K562 (cell line): ENCODE data around the gene SCARF2. TPM values are rescaled to one million over a fixed set of nuclear protein-coding genes. Genes with fewer than 3 reads are reported as not detected.
A peak's percentile ranks its signal among the peaks of the same experiment; 100 is the strongest.

ENCODE experiments used
- ATF3 ChIP-seq, 2 experiments: fragments of 450-650 bp in 1 of 2; sonication (generic) in 1 of 2; formaldehyde crosslinking in 1 of 2; IDR thresholded peaks in 1 of 2; conservative IDR thresholded peaks in 1 of 2; 2 replicates each; pipeline versions ENCODE4 v1.6.1 to v1.8.1; 2016 to 2023; ENCODE audit warnings: mild to moderate bottlenecking in 2 of 2, moderate library complexity in 2 of 2, inconsistent platforms in 1 of 2, missing genetic modification reagents in 1 of 2
- CBX3 ChIP-seq, 2 experiments: IDR thresholded peaks; 1 replicate in 1 of 2; 2 replicates in 1 of 2; pipeline ENCODE4 v1.6.1; 2012; ENCODE audit warnings: inconsistent platforms in 2 of 2, low read length in 2 of 2, borderline replicate concordance in 1 of 2, control low read depth in 1 of 2
- CEBPG ChIP-seq, 3 experiments: fragments of 200-800 bp in 1 of 3; sonication (Bioruptor generic) in 1 of 3; sonication (generic) in 1 of 3; formaldehyde crosslinking in 1 of 3; IDR thresholded peaks in 2 of 3; conservative IDR thresholded peaks in 1 of 3; 2 replicates each; pipeline versions ENCODE4 v1.6.1 to v1.8.0; 2016 to 2022; ENCODE audit warnings: missing compliant biosample characterization in 2 of 3, missing genetic modification characterization in 2 of 3, mild to moderate bottlenecking in 1 of 3, missing genetic modification reagents in 1 of 3
- FOXP1 ChIP-seq: sonication (generic); formaldehyde crosslinking; IDR thresholded peaks from 2 replicates; pipeline ENCODE4 v1.8.0; 2022; ENCODE audit warnings: mild to moderate bottlenecking, missing genetic modification reagents
- HSF4 ChIP-seq: fragments of 250-450 bp; sonication (Bioruptor Pico); IDR thresholded peaks from 2 replicates; pipeline ENCODE4 v2.1.2; 2022; ENCODE audit warnings: mild to moderate bottlenecking, moderate library complexity, borderline replicate concordance
- JUN ChIP-seq, 2 experiments: sonication (generic) in 1 of 2; formaldehyde crosslinking in 1 of 2; IDR thresholded peaks; 2 replicates each; pipeline versions ENCODE4 v1.6.1 to v1.8.0; 2012 to 2022; ENCODE audit warnings: borderline replicate concordance in 2 of 2, mild to moderate bottlenecking in 2 of 2, improper control_type of control experiment in 1 of 2, low read depth in 1 of 2, low read length in 1 of 2, missing genetic modification reagents in 1 of 2
- MXD1 ChIP-seq: fragments of 250-450 bp; sonication (Bioruptor Pico); IDR thresholded peaks from 2 replicates; pipeline ENCODE4 v1.8.0; 2021; ENCODE audit warnings: borderline replicate concordance, mild to moderate bottlenecking, moderate library complexity; ENCODE audit not compliant: poor library complexity, severe bottlenecking
- MYNN ChIP-seq, 2 experiments: sonication (generic); formaldehyde crosslinking in 1 of 2; IDR thresholded peaks; 2 replicates each; pipeline versions ENCODE4 v1.5.0 to v1.6.1; 2016 to 2020; ENCODE audit warnings: antibody characterized with exemption in 1 of 2, missing genetic modification reagents in 1 of 2
- POLR2AphosphoS2 ChIP-seq: IDR thresholded peaks from 2 replicates; pipeline ENCODE4 v1.6.1; 2012; ENCODE audit warnings: low read length, improper control_type of control experiment
- RBFOX2 ChIP-seq: fragments of 200-400 bp; formaldehyde crosslinking; IDR thresholded peaks from 2 replicates; pipeline ENCODE4 v1.6.1; 2017; ENCODE audit warnings: low read depth, mild to moderate bottlenecking, low read length, moderate library complexity
- TEAD4 ChIP-seq, 2 experiments: sonication (generic) in 1 of 2; formaldehyde crosslinking in 1 of 2; IDR thresholded peaks; 2 replicates each; pipeline versions ENCODE4 v1.6.1 to v1.8.0; 2012 to 2022; ENCODE audit warnings: borderline replicate concordance in 1 of 2, inconsistent platforms in 1 of 2, low read length in 1 of 2, mild to moderate bottlenecking in 1 of 2, missing genetic modification reagents in 1 of 2
- THAP12 ChIP-seq: fragments of 250-450 bp; sonication (Bioruptor Pico); IDR thresholded peaks from 2 replicates; pipeline ENCODE4 v1.9.0; 2021; ENCODE audit warnings: mild to moderate bottlenecking, inconsistent platforms
- ZNF561 ChIP-seq: fragments of 450-650 bp; formaldehyde crosslinking; conservative IDR thresholded peaks from 2 replicates; pipeline ENCODE4 v1.4.0; 2020; ENCODE audit warnings: mild to moderate bottlenecking, moderate library complexity
- ZNF639 ChIP-seq, 2 experiments: fragments of 200-800 bp in 1 of 2; sonication (Bioruptor generic) in 1 of 2; sonication (generic) in 1 of 2; formaldehyde crosslinking in 1 of 2; IDR thresholded peaks in 1 of 2; conservative IDR thresholded peaks in 1 of 2; 2 replicates each; pipeline versions ENCODE4 v1.5.0 to v1.6.1; 2016 to 2020; ENCODE audit warnings: missing compliant biosample characterization in 1 of 2, missing genetic modification characterization in 1 of 2, missing genetic modification reagents in 1 of 2
- polyA plus RNA-seq, 8 experiments: library from polyadenylated mRNA; depleted of rRNA in 4 of 8; stranded (reverse) in 5 of 8; unstranded in 3 of 8; fragments of >200 nt; fragmentation: Nextera tagmentation in 2 of 8; fragmentation: Illumina TruSeq in 1 of 8; extraction: Ambion mirVana in 2 of 8; extraction: Trizol in 1 of 8; gene quantifications; 2 replicates each; pipeline versions ENCODE4 v1.2.1 to v1.2.3, GENCODE V29; 2011 to 2014; ENCODE audit warnings: inconsistent platforms in 1 of 8, missing spikeins in 1 of 8
- total RNA-seq, 7 experiments: library from RNA; depleted of rRNA in 6 of 7; stranded (reverse); fragments of >200 nt in 6 of 7; fragmentation: Illumina TruSeq in 2 of 7; extraction: Trizol in 2 of 7; gene quantifications; 2 replicates each; pipeline versions ENCODE4 v1.2.1 to v1.2.3, GENCODE V29; 2011 to 2021; ENCODE audit warnings: low replicate concordance in 1 of 7

Gene SCARF2
- total and polyA plus RNA-seq, 9 of the 15 experiments (the other 6 are each of a cell fraction or from before 2014, with no cell fraction given), result 0.06 to 0.32 (median 0.21) TPM; not detected in 5

DNA sequence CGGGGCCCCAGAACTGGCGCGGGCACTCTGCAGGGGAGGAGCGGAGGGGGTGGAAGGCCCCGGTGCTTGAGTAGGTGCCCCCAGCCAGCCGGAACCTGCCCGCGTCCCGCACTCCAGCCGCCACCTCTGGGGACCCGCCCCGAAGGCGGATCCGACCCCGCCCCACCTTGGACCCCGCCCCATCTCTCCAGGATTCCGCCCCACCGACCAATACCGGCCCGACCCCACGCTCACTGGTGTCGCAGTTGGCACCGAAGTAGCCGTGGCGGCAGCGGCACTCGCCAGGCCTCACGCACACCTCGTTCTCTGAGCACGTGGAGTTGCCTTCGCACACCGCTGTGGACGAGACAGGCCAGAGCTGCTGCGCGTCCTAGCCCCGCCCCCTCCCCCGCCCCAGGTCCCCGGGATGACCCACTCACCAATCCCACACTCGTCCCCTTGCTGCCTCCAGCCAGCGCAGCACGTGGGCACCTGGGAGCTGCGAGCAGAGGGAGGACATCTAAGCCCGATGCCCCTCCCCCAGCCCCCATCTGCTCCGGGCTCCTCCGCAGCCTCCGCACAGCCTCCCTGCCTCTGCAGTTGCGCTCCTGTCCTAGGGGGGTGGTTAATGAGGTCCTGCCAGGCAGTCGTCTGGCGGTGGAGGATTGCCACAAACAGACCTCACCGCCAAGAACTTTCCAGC is 6.0 kb downstream of the SCARF2 start (continued):
- TF ChIP-seq THAP12 (CRISPR knock-in tag) (0 out of 2 replicates have a peak, but pooled peaks have one; percentile 36), CBX3 (IDR thresholded peaks at IDR 0.05; ENCODE audit: borderline replicate concordance in 1 of 2, low read length in 2 of 2) (peak in 1 of 2 experiments; percentile 71; a peak in 1 of 3 replicates), RBFOX2 (0 out of 2 replicates have a peak, but pooled peaks have one; percentile 4), CEBPG (CRISPR knock-in tag; IDR thresholded peaks at IDR 0.05) (0 out of 2 replicates have a peak, but pooled peaks have one; percentile 36), CEBPG (tag; conservative IDR thresholded peaks at IDR 0.05 in 1 of 2, IDR thresholded peaks at IDR 0.05 in 1 of 2) (no peak), ATF3 (IDR thresholded peaks at IDR 0.05) (no peak), ATF3 (CRISPR knock-in tag; conservative IDR thresholded peaks at IDR 0.05) (no peak), JUN (IDR thresholded peaks at IDR 0.05; ENCODE audit: borderline replicate concordance, low read depth, low read length) (no peak), JUN (CRISPR knock-in tag; IDR thresholded peaks at IDR 0.05; ENCODE audit: borderline replicate concordance) (0 out of 2 replicates have a peak, but pooled peaks have one; percentile 65), MYNN (IDR thresholded peaks at IDR 0.05) (no peak), MYNN (CRISPR knock-in tag; IDR thresholded peaks at IDR 0.05) (0 out of 2 replicates have a peak, but pooled peaks have one; percentile 48), ZNF639 (CRISPR knock-in tag; conservative IDR thresholded peaks at IDR 0.05 in 1 of 2, IDR thresholded peaks at IDR 0.05 in 1 of 2) (0 out of 4 replicates have a peak, but pooled peaks of 1 of the 2 experiments have one; percentile 37), TEAD4 (IDR thresholded peaks at IDR 0.05; ENCODE audit: low read length) (peak; percentile 10; the same call in 1 of the 2 replicates), TEAD4 (CRISPR knock-in tag; IDR thresholded peaks at IDR 0.05; ENCODE audit: borderline replicate concordance) (peak; percentile 20; the same call in 1 of the 2 replicates), FOXP1 (peak; percentile 66; the same call in 1 of the 2 replicates), ZNF561 (CRISPR knock-in tag) (0 out of 2 replicates have a peak, but pooled peaks have one; percentile 11), MXD1 (no peak), HSF4 (CRISPR knock-in tag) (no peak), POLR2AphosphoS2 (no peak)
